Neural crest cell (in vitro differentiated cells): ENCODE data around the gene ADAMTS17. TPM values are rescaled to one million over a fixed set of nuclear protein-coding genes. Genes with fewer than 3 reads are reported as not detected.

Source experiments
- DNase-seq: peaks from one replicate; pipeline ENCODE4 v3.0.0; 2021; ENCODE audit warnings: low read depth, mixed read lengths, low spot score
- H3K27ac Mint-ChIP-seq: one replicate; pipeline ENCODE4 v1.8.0; 2021; ENCODE audit warnings: mild to moderate bottlenecking, mixed read lengths; ENCODE audit not compliant: unreplicated experiment
- H3K27me3 Mint-ChIP-seq: 2 replicates; pipeline ENCODE4 v1.8.0; 2021; ENCODE audit warnings: low read depth, mild to moderate bottlenecking, mixed read lengths
- H3K36me3 Mint-ChIP-seq: 2 replicates; pipeline ENCODE4 v1.8.0; 2021; ENCODE audit warnings: low read depth, mild to moderate bottlenecking, mixed read lengths
- H3K4me1 Mint-ChIP-seq: 2 replicates; pipeline ENCODE4 v1.8.0; 2021; ENCODE audit warnings: mixed read lengths
- H3K4me3 Mint-ChIP-seq: one replicate; pipeline ENCODE4 v1.8.0; 2021; ENCODE audit warnings: mild to moderate bottlenecking, mixed read lengths
- H3K9me3 Mint-ChIP-seq: 2 replicates; pipeline ENCODE4 v1.8.0; 2021; ENCODE audit warnings: mixed read lengths
- CTCF ChIP-seq: fragments of 200-600 bp; sonication (generic); conservative IDR thresholded peaks from 2 replicates; pipeline ENCODE4 v1.5.0; 2021; ENCODE audit warnings: antibody characterized with exemption, mild to moderate bottlenecking
- total RNA-seq: library from RNA; stranded (reverse); gene quantifications from 2 replicates; pipeline ENCODE4 v1.2.1, GENCODE V29; 2021

ADAMTS17 gene
- total RNA-seq, 1 donor from 2014 or later: 2.3 TPM

GRCh38 chr15:100156201-100156600 is 185.6 kb downstream of the ADAMTS17 start:
- no peak for TF ChIP-seq CTCF
- no peak overlapping the region for H3K4me3 Mint-ChIP-seq
- no peak overlapping the region for H3K27ac Mint-ChIP-seq
- H3K9me3 Mint-ChIP-seq: no peaks in the 10 kb centered on the region
- peaks cover 19% of the 10 kb centered on the region for H3K4me1 Mint-ChIP-seq
- no peaks in the 10 kb centered on the region for H3K36me3 Mint-ChIP-seq
- no peaks in the 10 kb centered on the region for H3K27me3 Mint-ChIP-seq
- no peak for DNase-seq

DNA sequence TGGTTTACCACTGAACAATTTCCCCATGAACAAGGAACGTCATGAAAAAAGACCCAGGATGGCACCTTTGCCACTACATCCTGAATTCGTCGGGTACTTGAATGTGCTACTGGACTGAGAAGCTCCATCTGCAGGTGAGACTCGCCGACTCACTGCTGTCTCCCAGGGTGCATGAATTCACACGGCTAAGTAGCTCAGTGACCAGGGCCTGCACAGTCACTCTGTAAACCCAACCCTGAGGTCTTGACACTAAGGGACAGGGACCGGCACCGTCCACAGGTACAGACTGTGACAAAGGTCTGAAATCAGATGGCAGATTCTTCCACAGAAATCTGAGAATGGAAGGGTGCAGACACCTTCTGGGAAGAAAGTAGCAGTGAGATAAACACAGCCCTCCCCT is 187.4 kb downstream of the ADAMTS17 start:
- Mint-ChIP-seq H3K4me1 (peaks cover 17% of the 10 kb centered on the region), H3K36me3 (peaks cover 1% of the 10 kb centered on the region), H3K27me3 (no peaks in the 10 kb centered on the region), H3K27ac (no peak overlapping the region), H3K9me3 (peaks cover 1% of the 10 kb centered on the region), H3K4me3 (no peak overlapping the region)
- no peak for TF ChIP-seq CTCF
- DNase-seq: no peak

DNA sequence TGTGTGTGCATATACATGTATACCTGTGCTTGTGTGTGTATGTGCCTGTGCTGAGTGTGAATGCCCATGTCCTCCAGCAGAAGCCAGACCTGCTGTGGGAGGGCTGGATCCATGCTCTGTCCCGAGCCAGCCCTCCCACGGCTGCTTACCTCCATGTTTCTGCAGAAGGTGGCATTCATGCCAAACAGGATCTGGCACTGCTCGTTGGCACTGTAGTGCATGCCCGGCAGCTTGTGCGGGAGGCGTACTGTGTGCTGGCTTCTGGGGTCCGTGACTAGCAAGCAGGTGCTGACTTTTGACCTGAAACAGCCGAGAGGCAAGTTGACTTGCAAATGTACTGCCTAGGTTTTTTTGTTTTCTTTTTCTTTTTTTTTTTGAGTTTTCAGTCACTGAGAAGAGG is 189.3 kb downstream of the ADAMTS17 start:
- H3K27me3 Mint-ChIP-seq: no peaks in the 10 kb centered on the region
- DNase-seq: no peak
- H3K9me3 Mint-ChIP-seq: peaks cover 15% of the 10 kb centered on the region
- H3K27ac Mint-ChIP-seq: no peak overlapping the region
- no peak overlapping the region for H3K4me3 Mint-ChIP-seq
- TF ChIP-seq CTCF: no peak
- peaks cover 2% of the 10 kb centered on the region for H3K4me1 Mint-ChIP-seq
- peaks cover 15% of the 10 kb centered on the region for H3K36me3 Mint-ChIP-seq

DNA sequence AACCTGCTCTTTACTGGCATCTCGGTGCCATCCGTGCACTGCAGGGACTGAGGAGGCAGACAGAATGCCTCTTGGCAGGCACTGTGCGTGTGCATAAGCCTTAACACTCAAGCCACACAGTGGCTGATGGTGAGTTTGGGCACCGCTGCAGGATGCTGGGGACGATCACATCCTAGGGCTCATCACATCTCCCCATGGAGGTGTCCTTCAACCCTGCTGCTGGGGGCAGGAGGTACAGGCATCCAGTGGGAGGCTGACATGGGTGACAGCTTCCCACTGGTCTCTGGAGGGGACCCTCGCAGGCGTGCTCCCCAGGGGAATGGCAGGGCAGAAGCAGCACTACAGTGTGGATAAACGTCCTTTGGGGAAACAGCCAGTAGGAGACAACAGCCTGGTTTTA is 190.9 kb downstream of the ADAMTS17 start:
- no peak for TF ChIP-seq CTCF
- no peak overlapping the region for H3K4me3 Mint-ChIP-seq
- peaks cover 17% of the 10 kb centered on the region for H3K36me3 Mint-ChIP-seq
- DNase-seq: no peak
- no peaks in the 10 kb centered on the region for H3K4me1 Mint-ChIP-seq
- H3K9me3 Mint-ChIP-seq: peaks cover 19% of the 10 kb centered on the region
- H3K27me3 Mint-ChIP-seq: no peaks in the 10 kb centered on the region
- H3K27ac Mint-ChIP-seq: no peak overlapping the region

GRCh38 chr15:100147828-100148227 is 193.9 kb downstream of the ADAMTS17 start:
- Mint-ChIP-seq H3K4me1 (no peaks in the 10 kb centered on the region), H3K9me3 (peaks cover 19% of the 10 kb centered on the region), H3K27ac (no peak overlapping the region), H3K27me3 (no peaks in the 10 kb centered on the region), H3K4me3 (no peak overlapping the region), H3K36me3 (peaks cover 17% of the 10 kb centered on the region)
- no peak for TF ChIP-seq CTCF
- no peak for DNase-seq

DNA sequence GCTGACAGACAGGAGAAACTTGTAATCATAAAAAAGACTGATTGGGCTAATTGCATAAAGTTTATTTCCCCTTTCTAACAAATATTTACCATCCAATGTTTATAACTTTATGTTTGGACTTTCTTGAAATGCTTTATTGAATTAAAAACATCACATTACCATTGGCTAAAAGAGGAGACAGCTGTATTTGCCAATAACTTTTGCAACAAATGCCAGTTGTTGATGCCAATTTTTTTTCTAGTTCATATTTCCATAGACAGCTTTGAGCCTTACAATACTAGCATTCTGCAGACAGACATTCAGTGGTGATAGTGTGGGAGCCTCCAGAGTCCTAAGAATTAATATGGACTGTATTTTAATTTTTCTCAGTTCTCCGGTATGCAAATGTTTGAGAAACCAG is 198.4 kb downstream of the ADAMTS17 start:
- Mint-ChIP-seq H3K27me3 (no peaks in the 10 kb centered on the region), H3K4me1 (peaks cover 9% of the 10 kb centered on the region), H3K27ac (no peak overlapping the region), H3K36me3 (peaks cover 9% of the 10 kb centered on the region), H3K9me3 (peaks cover 12% of the 10 kb centered on the region), H3K4me3 (no peak overlapping the region)
- TF ChIP-seq CTCF: no peak
- no peak for DNase-seq
